ENCODE data around the gene RHEB. TPM values are rescaled to one million over a fixed set of nuclear protein-coding genes. Genes with fewer than 3 reads are reported as not detected.

Gene RHEB
- total RNA-seq, 1 donor from 2014 or later, result 94.2 TPM

GRCh38 chr7:151427705-151428377 lies 91.9 kb downstream of the RHEB start:
- Mint-ChIP-seq H3K4me3 (ENCODE audit: unreplicated experiment) (no peak overlapping the region), H3K27me3 (ENCODE audit: unreplicated experiment) (peaks cover 7% of the 10 kb centered on the region), H3K27ac (ENCODE audit: unreplicated experiment) (no peak overlapping the region), H3K4me1 (ENCODE audit: unreplicated experiment) (peaks cover 8% of the 10 kb centered on the region), H3K36me3 (ENCODE audit: low read depth, unreplicated experiment) (no peaks in the 10 kb centered on the region), H3K9me3 (ENCODE audit: unreplicated experiment) (no peaks in the 10 kb centered on the region)
- TF ChIP-seq, protein P1, sequence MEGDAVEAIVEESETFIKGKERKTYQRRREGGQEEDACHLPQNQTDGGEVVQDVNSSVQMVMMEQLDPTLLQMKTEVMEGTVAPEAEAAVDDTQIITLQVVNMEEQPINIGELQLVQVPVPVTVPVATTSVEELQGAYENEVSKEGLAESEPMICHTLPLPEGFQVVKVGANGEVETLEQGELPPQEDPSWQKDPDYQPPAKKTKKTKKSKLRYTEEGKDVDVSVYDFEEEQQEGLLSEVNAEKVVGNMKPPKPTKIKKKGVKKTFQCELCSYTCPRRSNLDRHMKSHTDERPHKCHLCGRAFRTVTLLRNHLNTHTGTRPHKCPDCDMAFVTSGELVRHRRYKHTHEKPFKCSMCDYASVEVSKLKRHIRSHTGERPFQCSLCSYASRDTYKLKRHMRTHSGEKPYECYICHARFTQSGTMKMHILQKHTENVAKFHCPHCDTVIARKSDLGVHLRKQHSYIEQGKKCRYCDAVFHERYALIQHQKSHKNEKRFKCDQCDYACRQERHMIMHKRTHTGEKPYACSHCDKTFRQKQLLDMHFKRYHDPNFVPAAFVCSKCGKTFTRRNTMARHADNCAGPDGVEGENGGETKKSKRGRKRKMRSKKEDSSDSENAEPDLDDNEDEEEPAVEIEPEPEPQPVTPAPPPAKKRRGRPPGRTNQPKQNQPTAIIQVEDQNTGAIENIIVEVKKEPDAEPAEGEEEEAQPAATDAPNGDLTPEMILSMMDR (IDR thresholded peaks at IDR 0.05; ENCODE audit: unreplicated experiment), result no peak
- no peak for DNase-seq (ENCODE audit: low spot score)

DNA sequence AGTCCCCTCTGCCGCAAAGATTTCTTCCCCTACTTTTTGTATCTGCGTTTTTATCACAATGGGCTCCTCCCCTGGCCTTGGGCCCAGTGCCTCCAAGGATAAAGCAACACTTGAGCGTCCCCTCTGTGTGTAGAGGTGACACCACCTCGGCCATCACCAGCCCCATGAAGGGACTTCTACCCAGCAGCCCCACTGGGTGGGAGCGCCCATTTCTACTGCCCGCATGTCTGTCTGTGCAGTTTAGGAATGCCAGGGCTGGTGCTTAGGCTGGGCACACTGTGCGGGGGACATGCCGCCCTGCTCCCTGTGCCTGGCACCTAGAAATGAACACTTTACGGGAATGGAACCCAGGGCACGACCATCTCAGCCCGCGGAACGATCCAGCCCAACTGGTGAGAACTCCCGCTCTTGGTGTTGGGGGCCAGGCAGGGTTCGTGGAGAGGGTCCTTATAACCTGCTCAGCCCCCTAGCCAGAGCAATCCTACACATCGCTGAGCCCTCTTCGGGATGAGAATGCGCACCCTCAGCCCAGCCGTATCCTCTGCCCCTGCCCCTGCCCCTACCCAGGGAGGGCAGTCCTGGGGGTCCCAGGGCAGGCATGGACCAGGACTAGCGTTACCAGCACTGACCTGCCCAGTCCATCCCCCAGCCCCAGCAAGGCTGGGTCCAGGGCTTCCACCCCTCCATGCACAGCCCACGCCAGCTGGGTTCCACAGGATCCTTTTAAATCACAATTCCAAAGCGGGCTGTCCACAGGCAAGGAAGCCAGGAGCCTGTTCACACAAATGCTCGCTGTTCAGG lies 92.6 kb downstream of the RHEB start:
- TF ChIP-seq, protein P1 (IDR thresholded peaks at IDR 0.05; ENCODE audit: unreplicated experiment), result no peak
- DNase-seq (ENCODE audit: low spot score), result no peak
- Mint-ChIP-seq H3K4me1 (ENCODE audit: unreplicated experiment) (peaks cover 8% of the 10 kb centered on the region), H3K36me3 (ENCODE audit: low read depth, unreplicated experiment) (peaks cover 4% of the 10 kb centered on the region), H3K27ac (ENCODE audit: unreplicated experiment) (no peak overlapping the region), H3K27me3 (ENCODE audit: unreplicated experiment) (peaks cover 7% of the 10 kb centered on the region), H3K4me3 (ENCODE audit: unreplicated experiment) (no peak overlapping the region), H3K9me3 (ENCODE audit: unreplicated experiment) (peaks cover 3% of the 10 kb centered on the region)

GRCh38 chr7:151426441-151426903 lies 93.2 kb downstream of the RHEB start:
- TF ChIP-seq, protein P1 (IDR thresholded peaks at IDR 0.05; ENCODE audit: unreplicated experiment), result no peak
- H3K4me3 Mint-ChIP-seq (ENCODE audit: unreplicated experiment), result no peak overlapping the region
- H3K27me3 Mint-ChIP-seq (ENCODE audit: unreplicated experiment), result peaks cover 9% of the 10 kb centered on the region
- peaks cover 8% of the 10 kb centered on the region for H3K9me3 Mint-ChIP-seq (ENCODE audit: unreplicated experiment)
- no peak overlapping the region for H3K27ac Mint-ChIP-seq (ENCODE audit: unreplicated experiment)
- H3K36me3 Mint-ChIP-seq (ENCODE audit: low read depth, unreplicated experiment), result peaks cover 9% of the 10 kb centered on the region
- DNase-seq (ENCODE audit: low spot score), result no peak
- H3K4me1 Mint-ChIP-seq (ENCODE audit: unreplicated experiment), result peaks cover 8% of the 10 kb centered on the region

DNA sequence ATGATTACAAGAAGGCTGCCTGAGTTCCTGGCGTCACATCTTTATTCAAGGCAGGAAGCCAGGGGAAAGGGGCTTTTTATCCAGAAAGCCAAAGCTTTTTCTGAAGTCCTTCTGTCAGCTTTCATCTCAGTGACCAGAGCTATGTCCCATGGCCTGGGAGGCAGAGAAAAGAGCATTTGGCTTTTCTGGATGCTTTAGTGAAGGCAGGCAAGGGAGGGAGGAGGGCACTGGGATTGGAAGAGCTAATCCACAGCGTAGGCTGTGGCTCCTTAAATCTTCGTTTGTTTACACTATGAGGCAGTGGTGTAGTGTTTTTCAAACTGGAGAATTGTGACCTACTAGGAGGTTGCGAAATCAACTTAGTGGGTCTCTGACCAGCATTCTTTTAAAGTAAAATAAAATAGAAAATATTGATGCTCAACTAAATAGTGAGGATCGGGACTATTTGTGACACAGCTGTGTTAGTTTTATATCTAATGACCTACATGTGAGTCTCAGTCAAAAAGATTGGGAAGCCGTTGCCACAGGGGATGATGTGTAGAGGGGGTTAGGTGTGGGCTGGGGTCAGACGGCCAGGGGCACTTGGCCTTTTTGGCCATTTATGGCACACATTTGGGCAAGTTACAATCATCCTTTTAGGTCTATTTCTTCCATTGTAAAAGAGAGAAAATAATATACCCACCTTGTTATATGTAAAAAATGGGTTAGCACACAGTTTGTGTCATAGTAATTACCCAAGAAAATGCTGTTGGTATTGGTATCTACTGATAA lies 93.8 kb downstream of the RHEB start:
- Mint-ChIP-seq H3K9me3 (ENCODE audit: unreplicated experiment) (peaks cover 8% of the 10 kb centered on the region), H3K4me1 (ENCODE audit: unreplicated experiment) (peaks cover 8% of the 10 kb centered on the region), H3K27me3 (ENCODE audit: unreplicated experiment) (peaks cover 8% of the 10 kb centered on the region), H3K4me3 (ENCODE audit: unreplicated experiment) (no peak overlapping the region), H3K27ac (ENCODE audit: unreplicated experiment) (no peak overlapping the region), H3K36me3 (ENCODE audit: low read depth, unreplicated experiment) (peaks cover 9% of the 10 kb centered on the region)
- DNase-seq (ENCODE audit: low spot score), result no peak
- TF ChIP-seq, protein P1 (IDR thresholded peaks at IDR 0.05; ENCODE audit: unreplicated experiment), result no peak

Data from endothelial cell (in vitro differentiated cells).